ENCODE data around the gene GFRA1.
A peak's percentile ranks its signal among the peaks of the same experiment; 100 is the strongest.
"Not testable (repeated sequence)": the region's sequence is repeated elsewhere in the genome, so short reads cannot be mapped to it uniquely, and the experiment has no call there.

GFRA1 gene

GRCh38 chr10:116195039-116195438, 78.0 kb downstream of the GFRA1 start:
- no peak for DNase-seq

GRCh38 chr10:116194061-116194460, 78.9 kb downstream of the GFRA1 start:
- no peak for DNase-seq

DNA sequence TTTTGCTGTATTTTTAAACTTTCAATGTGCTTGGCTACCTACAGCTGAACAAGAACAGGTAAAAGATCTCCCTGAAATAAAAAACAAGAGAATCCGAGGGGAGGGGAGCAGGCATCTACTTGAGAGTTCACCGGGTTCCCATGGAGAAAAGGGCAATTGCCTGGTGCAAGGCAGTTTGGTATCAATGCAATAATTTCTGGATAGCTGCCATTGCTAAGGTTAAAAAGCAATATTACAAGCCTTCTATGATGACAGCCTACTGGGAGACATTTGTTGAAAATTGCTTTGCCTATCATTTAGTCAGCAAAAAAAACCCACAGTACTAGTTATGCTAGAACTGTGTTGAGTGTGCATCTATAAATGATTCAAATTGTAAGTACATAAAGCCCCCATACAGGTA, 82.1 kb downstream of the GFRA1 start:
- DNase-seq, result no peak

DNA sequence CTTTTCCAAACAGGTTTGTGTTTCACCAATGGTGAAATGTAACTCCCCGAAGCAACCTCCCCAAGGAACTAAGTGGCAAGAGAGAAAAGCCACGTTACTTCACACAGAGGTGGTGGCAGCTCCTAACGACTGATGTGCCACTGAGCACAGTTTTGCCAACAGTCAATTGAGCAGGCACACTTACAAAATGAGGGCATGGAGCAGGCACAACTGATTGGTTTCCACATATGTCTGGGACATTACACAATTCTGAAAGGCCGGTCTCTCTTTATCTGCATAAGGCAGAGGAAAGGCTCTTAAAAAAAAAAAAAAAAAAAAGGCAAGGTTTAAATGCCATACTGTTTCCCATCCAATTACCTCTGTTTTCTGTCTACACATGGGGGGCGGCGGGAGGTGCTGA, 86.7 kb downstream of the GFRA1 start:
- DNase-seq, result no peak

- no peak for DNase-seq
Observed at GRCh38 chr10:116185199-116185867, 87.7 kb downstream of the GFRA1 start.

GRCh38 chr10:116184512-116184794, 88.6 kb downstream of the GFRA1 start:
- DNase-seq, result no peak

DNA sequence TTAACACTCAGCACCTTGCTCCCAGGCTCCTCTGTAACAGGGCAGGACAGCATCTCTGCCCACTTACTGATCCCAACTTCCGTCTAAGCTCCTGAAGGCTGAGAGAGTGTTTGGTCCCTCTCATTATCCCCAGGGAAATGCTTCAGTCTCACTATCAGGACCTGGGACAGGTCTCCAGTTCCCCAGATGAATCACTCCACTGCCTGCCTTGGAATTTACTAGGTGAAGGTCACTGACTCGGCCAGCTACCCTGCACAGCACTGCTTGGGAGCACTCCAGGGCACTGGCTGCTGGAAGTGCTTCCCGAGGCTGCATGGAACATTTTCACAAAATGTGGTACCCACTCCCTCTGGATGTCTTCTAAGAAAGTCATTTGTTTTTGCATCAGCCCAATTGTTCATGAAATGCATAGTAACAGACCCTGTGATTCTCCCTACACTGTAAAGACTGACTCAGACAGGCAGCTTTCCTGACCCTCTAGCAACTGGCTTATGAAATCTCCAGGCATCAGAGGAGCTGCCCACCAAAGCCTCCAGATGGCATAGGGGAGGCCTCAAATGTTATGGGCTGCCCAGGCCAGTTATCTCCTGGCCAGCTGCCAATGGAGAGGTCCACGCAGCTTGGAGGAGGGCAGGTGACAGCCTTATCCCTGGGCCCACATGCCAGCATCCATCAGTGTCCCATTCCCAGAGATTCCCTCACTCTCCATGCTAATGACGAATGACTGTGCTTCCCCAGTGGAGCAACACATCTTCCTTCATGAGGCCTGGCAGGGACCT, 89.1 kb downstream of the GFRA1 start:
- peak; percentile 78 for DNase-seq

DNA sequence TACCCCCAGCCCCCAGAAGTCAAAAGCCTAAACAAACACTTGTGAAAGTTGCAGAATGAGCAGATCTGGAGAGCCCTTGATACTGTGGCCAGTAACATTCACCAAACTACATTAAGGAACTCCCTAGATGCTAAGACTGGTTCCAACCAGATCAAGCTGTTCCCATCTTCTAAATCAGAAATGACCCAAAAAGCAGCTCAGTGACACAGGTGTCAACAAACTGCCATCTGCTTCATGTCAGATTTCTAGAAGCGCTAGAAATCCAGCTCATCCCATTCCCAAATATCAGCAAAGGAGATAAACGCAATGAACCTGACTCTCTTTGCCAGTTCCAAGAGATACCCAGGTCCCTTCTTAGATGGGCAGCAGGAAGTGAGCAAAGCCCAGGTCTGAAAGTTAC, 90.6 kb downstream of the GFRA1 start:
- no peak for DNase-seq

GRCh38 chr10:116178086-116178605, 94.9 kb downstream of the GFRA1 start:
- no peak for DNase-seq

DNA sequence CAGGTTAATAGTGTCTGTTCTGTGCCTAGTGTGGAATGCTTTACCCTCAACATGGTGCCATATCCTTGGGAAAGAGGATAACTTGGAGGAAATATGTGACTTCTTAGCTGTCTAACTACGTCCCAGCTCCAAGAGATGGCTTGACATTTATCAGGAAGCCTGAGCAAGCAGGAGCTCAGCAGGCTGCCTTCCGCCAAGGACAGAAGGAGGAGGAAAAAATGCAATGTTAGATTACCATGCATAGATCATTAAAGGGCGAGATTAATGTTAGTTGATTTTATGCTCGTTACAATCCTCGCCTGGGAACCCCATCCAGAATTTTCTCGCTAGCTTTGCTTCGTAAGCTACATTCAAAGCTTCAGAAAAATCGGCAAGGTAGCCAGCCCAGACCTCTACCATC, 97.8 kb downstream of the GFRA1 start:
- no peak for DNase-seq

DNA sequence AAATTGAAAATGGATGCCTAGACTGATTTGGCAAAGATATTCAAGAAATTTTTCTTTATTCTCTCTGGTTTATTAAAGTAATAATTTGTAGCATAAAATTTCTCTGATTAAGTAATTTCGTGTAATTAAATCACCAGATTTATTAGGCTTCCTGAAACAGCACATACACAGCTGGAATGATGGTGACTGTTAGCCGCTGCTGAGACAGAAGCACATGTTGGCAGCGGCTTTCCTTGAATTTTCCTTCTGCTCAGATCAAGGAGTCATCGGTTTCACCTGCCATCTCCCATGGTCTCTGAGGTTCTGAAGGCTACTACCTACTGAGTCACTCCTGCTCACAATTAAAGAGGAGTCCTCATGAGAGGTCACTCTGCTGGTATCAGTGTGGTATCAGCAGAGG, 101.5 kb downstream of the GFRA1 start:
- peak; percentile 20 for DNase-seq

- peak; percentile 83 for DNase-seq
Observed at GRCh38 chr10:116170815-116171250, 102.2 kb downstream of the GFRA1 start.

- peak; percentile 46 for DNase-seq
Observed at GRCh38 chr10:116169782-116170445, 103.1 kb downstream of the GFRA1 start.

- DNase-seq, result no peak
Observed at GRCh38 chr10:116168745-116169144, 104.3 kb downstream of the GFRA1 start.

DNA sequence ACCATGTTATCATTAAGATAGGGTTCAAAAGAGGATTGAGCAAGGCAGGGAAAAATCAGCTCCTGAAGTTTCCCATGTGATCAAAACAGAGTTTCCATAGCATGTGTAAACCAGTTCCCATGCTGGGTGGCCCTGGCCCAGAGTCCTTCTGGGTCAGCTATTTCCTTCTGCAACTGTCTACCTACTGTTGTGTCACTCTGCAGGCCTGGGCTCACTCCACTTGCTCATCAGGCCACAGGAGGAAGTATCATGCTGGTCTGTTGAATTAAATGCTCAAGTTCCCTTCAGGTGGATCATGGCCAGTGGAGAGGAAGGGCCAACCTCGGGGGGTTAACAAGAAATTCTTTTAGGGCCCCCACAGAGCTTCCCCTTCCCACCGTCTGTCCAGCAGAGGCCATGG, 104.7 kb downstream of the GFRA1 start:
- no peak for DNase-seq

DNA sequence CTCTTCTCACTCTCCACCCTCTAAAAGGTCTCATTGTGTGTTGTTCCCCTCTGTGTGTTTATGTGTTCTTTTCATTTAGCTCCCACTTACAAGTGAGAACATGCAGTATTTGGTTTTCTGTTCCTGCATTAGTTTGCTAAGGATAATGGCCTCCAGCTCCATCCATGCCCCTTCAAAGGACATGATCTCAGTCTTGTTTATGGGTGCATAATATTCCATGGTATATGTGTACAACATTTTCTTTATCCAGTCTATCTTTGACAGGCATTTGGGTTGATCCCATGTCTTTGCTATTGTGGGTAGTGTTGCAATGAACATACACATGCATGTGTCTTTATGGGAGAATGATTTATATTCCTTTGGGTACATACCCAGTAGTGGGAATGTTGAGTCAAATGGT, 107.1 kb downstream of the GFRA1 start:
- not testable (repeated sequence) for DNase-seq

GRCh38 chr10:116164291-116164690, 108.7 kb downstream of the GFRA1 start:
- DNase-seq, result no peak

- no peak for DNase-seq
Observed at GRCh38 chr10:116163333-116164131, 109.5 kb downstream of the GFRA1 start.

DNA sequence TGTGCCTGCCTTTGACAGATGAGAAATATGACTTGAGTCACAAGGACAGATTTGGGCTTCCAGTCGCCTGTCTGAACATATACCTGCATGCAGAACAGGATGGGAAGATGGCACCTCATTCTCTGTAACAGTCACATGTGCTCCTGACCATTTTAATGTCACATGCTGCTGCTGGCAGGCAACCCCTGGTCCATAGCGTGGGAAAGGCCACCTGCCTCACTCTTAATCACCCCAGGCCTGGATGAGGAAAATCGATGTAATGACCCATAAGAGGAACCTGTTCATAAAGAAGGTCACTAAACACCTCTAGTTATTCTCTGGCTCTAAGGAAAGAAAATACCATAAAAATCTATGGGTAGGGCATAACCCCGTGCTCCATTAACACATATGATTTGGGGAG, 110.2 kb downstream of the GFRA1 start:
- DNase-seq, result no peak

- DNase-seq, result peak; percentile 85
Observed at GRCh38 chr10:116160271-116160670, 112.7 kb downstream of the GFRA1 start.

GRCh38 chr10:116159197-116159596, 113.8 kb downstream of the GFRA1 start:
- no peak for DNase-seq

- no peak for DNase-seq
Observed at GRCh38 chr10:116158036-116158435, 115.0 kb downstream of the GFRA1 start.

GRCh38 chr10:116157485-116157884, 115.5 kb downstream of the GFRA1 start:
- DNase-seq, result no peak
